DOHH2 (cell line): ENCODE data around the gene SLC18B1.

Source experiments
- H3F3A ChIP-seq: fragments of 200-600 bp; sonication (generic), shearing (Covaris generic); 2 replicates; pipeline ENCODE4 v1.6.0; 2016; ENCODE audit warnings: antibody characterized with exemption, mild to moderate bottlenecking; ENCODE audit not compliant: control insufficient read depth, insufficient read depth
- H3K27ac ChIP-seq: fragments of 200-600 bp; sonication (generic); 2 replicates; pipeline ENCODE4 v1.5.1; 2014; ENCODE audit warnings: low read depth, mild to moderate bottlenecking, low read length, moderate library complexity
- H3K27me3 ChIP-seq: fragments of 200-600 bp; sonication (generic); 2 replicates; pipeline ENCODE4 v1.6.1; 2014; ENCODE audit warnings: mild to moderate bottlenecking, low read length, mixed read lengths; ENCODE audit not compliant: control insufficient read depth
- H3K36me3 ChIP-seq: fragments of 200-600 bp; sonication (generic); 2 replicates; pipeline ENCODE4 v1.6.1; 2014; ENCODE audit warnings: mild to moderate bottlenecking, low read length, moderate library complexity, mixed read lengths; ENCODE audit not compliant: control insufficient read depth
- H3K4me1 ChIP-seq: fragments of 200-600 bp; sonication (generic); 2 replicates; pipeline ENCODE4 v1.6.1; 2014; ENCODE audit warnings: mild to moderate bottlenecking, low read length, mixed read lengths; ENCODE audit not compliant: control insufficient read depth
- H3K4me2 ChIP-seq: fragments of 200-600 bp; sonication (generic); 2 replicates; pipeline ENCODE4 v1.6.0; 2014; ENCODE audit warnings: mild to moderate bottlenecking, low read length, moderate library complexity
- H3K4me3 ChIP-seq: fragments of 200-600 bp; sonication (generic); 2 replicates; pipeline ENCODE4 v1.5.1; 2014; ENCODE audit warnings: mild to moderate bottlenecking, low read length, mixed read lengths
- H3K79me2 ChIP-seq: fragments of 200-600 bp; sonication (generic); 2 replicates; pipeline ENCODE4 v1.6.1; 2014; ENCODE audit warnings: mild to moderate bottlenecking, low read length, mixed read lengths; ENCODE audit not compliant: control insufficient read depth
- H3K9me2 ChIP-seq: fragments of 200-600 bp; sonication (generic); replicated peaks from 2 replicates; pipeline ENCODE4 v1.6.1; 2014; ENCODE audit warnings: mild to moderate bottlenecking, low read length, mixed read lengths; ENCODE audit not compliant: control insufficient read depth
- H3K9me3 ChIP-seq: fragments of 200-600 bp; sonication (generic); 2 replicates; pipeline ENCODE4 v1.6.1; 2014; ENCODE audit warnings: antibody characterized with exemption, low read length, mixed read lengths; ENCODE audit not compliant: control insufficient read depth, insufficient read depth
- H4K20me1 ChIP-seq: fragments of 200-600 bp; sonication (generic); 2 replicates; pipeline ENCODE4 v1.6.0; 2014; ENCODE audit warnings: low read depth, mild to moderate bottlenecking, antibody characterized with exemption, low read length, moderate library complexity; ENCODE audit not compliant: control insufficient read depth, insufficient read depth
- CTCF ChIP-seq: fragments of 200-600 bp; sonication (generic); IDR thresholded peaks from one replicate; pipeline ENCODE4 v1.5.1; 2014; ENCODE audit warnings: antibody characterized with exemption, mild to moderate bottlenecking, low read depth, low read length; ENCODE audit not compliant: poor library complexity, severe bottlenecking
- EZH2phosphoT487 ChIP-seq: fragments of 200-600 bp; sonication (generic); IDR thresholded peaks from 2 replicates; pipeline ENCODE4 v1.6.1; 2017; ENCODE audit warnings: borderline replicate concordance, mild to moderate bottlenecking, antibody characterized with exemption, low read length, moderate library complexity, mixed read lengths

The SLC18B1 gene

GRCh38 chr6:132812756-132813172, 14.3 kb upstream of the SLC18B1 start:
- Histone ChIP-seq H3K79me2 (peaks cover 33% of the 10 kb centered on the region), H3K27ac (peak overlapping the region; percentile 79), H3K4me3 (peak overlapping the region; percentile 91)

GRCh38 chr6:132812255-132812732, 13.9 kb upstream of the SLC18B1 start:
- H3K4me1 ChIP-seq: peaks cover 31% of the 10 kb centered on the region
- no peak for TF ChIP-seq EZH2phosphoT487
- no peak for TF ChIP-seq CTCF
- peak overlapping the region; percentile 79; the same call in 1 of the 2 replicates for H3K27ac ChIP-seq
- peak overlapping the region; percentile 86 for H3K4me2 ChIP-seq
- no peaks in the 10 kb centered on the region for H3K9me3 ChIP-seq
- peak overlapping the region; percentile 91 for H3K4me3 ChIP-seq
- peaks cover 30% of the 10 kb centered on the region for H3K79me2 ChIP-seq
- H3F3A ChIP-seq: peaks cover 35% of the 10 kb centered on the region
- peaks cover 27% of the 10 kb centered on the region for H4K20me1 ChIP-seq
- peaks cover 29% of the 10 kb centered on the region for H3K36me3 ChIP-seq
- no peaks in the 10 kb centered on the region; the same call in 1 of the 2 replicates for H3K27me3 ChIP-seq
- H3K9me2 ChIP-seq: no peaks in the 10 kb centered on the region

More at GRCh38 chr6:132812756-132813172, 14.3 kb upstream of the SLC18B1 start:
- H3K27me3 ChIP-seq: no peaks in the 10 kb centered on the region; the same call in 1 of the 2 replicates
- H3K4me2 ChIP-seq: peak overlapping the region; percentile 86
- H3K36me3 ChIP-seq: peaks cover 34% of the 10 kb centered on the region
- peaks cover 31% of the 10 kb centered on the region for H4K20me1 ChIP-seq
- H3K4me1 ChIP-seq: peaks cover 31% of the 10 kb centered on the region
- H3F3A ChIP-seq: peaks cover 40% of the 10 kb centered on the region
- TF ChIP-seq CTCF (no peak), EZH2phosphoT487 (no peak)
- H3K9me3 ChIP-seq: no peaks in the 10 kb centered on the region
- no peaks in the 10 kb centered on the region for H3K9me2 ChIP-seq

GRCh38 chr6:132811276-132811675, 12.8 kb upstream of the SLC18B1 start:
- H3K4me2 ChIP-seq: no peak overlapping the region

More at GRCh38 chr6:132811276-132811675, 12.8 kb upstream of the SLC18B1 start:
- no peak for TF ChIP-seq EZH2phosphoT487
- no peak for TF ChIP-seq CTCF
- peaks cover 23% of the 10 kb centered on the region for H3K4me1 ChIP-seq
- H3K36me3 ChIP-seq: peaks cover 19% of the 10 kb centered on the region
- no peaks in the 10 kb centered on the region; the same call in 1 of the 2 replicates for H3K27me3 ChIP-seq
- no peak overlapping the region for H3K4me3 ChIP-seq
- no peak overlapping the region for H3K27ac ChIP-seq
- H4K20me1 ChIP-seq: peaks cover 18% of the 10 kb centered on the region
- peaks cover 25% of the 10 kb centered on the region for H3F3A ChIP-seq
- H3K9me2 ChIP-seq: no peaks in the 10 kb centered on the region
- H3K79me2 ChIP-seq: peaks cover 20% of the 10 kb centered on the region
- no peaks in the 10 kb centered on the region for H3K9me3 ChIP-seq
